Fibroblast of villous mesenchyme (primary cell): ENCODE results near the gene SLC25A19. TPM values are rescaled to one million over a fixed set of nuclear protein-coding genes. Genes with fewer than 3 reads are reported as not detected.
"Not testable (repeated sequence)": the region's sequence is repeated elsewhere in the genome, so short reads cannot be mapped to it uniquely, and the experiment has no call there.

Source experiments
- DNase-seq: peaks from one replicate; pipeline ENCODE4 v3.0.0-alpha.2; 2010; ENCODE audit warnings: low read depth
- H3K4me3 ChIP-seq: 2 replicates; pipeline ENCODE4 v1.5.1; 2011; ENCODE audit warnings: low read depth, mild to moderate bottlenecking, low read length
- total RNA-seq: library from RNA; depleted of rRNA; stranded (reverse); fragments of >200 nt; gene quantifications from 2 replicates; pipeline ENCODE4 v1.2.3, GENCODE V29; 2012
- TF ChIP-seq, protein P1 (sequence below): IDR thresholded peaks from 2 replicates; pipeline ENCODE4 v1.5.1; 2012; ENCODE audit warnings: low read depth, mild to moderate bottlenecking, low read length; ENCODE audit not compliant: insufficient read depth

Gene SLC25A19
- total RNA-seq, 1 donor = 7.8 TPM

DNA sequence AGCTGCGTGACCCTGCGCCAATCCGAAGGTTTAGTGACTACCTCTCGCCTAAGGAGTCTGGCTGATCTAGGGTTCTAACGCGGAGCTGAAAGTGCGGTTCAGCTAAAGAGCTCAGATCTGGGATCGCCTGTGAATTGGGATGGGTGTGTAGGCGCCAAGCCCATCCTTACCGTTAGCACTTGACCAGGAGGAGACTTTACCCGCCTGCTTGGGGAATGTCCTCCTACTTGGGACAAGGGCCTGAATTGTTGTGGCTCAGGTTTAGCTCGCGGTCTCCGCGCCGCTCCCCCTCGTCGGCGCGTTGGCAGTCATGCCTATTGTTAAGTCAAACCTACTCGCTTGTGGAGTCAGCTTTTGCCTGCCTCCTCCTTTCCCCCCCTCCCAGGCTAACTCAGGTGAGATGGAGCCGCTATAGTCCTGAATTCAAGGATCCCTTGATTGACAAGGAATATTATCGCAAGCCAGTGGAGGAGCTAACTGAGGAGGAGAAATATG lies 27.1 kb downstream of the SLC25A19 start:
- TF ChIP-seq, protein P1, sequence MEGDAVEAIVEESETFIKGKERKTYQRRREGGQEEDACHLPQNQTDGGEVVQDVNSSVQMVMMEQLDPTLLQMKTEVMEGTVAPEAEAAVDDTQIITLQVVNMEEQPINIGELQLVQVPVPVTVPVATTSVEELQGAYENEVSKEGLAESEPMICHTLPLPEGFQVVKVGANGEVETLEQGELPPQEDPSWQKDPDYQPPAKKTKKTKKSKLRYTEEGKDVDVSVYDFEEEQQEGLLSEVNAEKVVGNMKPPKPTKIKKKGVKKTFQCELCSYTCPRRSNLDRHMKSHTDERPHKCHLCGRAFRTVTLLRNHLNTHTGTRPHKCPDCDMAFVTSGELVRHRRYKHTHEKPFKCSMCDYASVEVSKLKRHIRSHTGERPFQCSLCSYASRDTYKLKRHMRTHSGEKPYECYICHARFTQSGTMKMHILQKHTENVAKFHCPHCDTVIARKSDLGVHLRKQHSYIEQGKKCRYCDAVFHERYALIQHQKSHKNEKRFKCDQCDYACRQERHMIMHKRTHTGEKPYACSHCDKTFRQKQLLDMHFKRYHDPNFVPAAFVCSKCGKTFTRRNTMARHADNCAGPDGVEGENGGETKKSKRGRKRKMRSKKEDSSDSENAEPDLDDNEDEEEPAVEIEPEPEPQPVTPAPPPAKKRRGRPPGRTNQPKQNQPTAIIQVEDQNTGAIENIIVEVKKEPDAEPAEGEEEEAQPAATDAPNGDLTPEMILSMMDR = no peak

DNA sequence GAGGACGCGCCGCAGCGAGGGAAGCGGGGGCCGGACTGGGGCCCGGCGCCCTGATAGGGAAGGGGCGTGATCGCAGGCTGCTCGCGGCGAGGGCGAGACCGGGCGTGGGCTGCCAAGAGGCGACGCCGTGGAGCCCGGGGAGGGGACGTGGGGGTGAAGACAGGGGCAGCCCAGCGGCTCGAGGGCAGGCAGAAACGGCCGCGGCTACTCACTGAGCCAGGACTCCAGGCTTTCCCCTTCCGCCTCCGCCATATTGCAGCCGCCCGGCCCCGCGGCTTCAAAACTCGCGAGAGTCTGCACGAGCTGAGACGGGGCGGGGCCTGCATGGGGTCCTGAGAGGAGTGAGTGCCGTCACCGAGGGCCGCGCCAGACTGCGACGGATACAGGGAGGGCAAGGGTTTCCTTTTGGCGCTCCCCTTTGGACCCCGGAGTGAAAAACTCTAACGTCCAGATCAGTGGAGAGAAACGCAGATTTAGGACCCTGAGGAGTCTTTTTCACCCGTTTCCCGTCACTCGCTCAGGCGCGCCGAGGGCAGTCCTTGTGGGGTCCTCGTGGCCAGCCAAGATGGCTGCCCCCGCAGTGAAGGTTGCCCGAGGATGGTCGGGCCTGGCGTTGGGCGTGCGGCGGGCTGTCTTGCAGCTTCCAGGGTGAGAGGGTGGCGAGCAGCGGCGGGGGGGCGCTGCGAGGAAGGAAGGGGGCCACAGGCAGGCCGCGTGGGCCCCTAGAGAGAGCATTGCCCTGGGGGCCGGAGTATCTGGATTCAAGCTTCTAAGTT lies 27.7 kb downstream of the SLC25A19 start, which contains the start of the genes GGA3 and MRPS7:
GGA3 (minus strand) TSS at position 271 of the 776 bp plus-strand sequence; CDS start at position 252, 19 bp downstream.
MRPS7 (plus strand) TSS at position 544 of the 776 bp plus-strand sequence; CDS start at position 566, 22 bp downstream.
- peak; percentile 94 for DNase-seq
- TF ChIP-seq, protein P1 = no peak
- peak within 1 kb of the TSS; percentile 96 for H3K4me3 ChIP-seq

More for the DNA sequence above, 27.1 kb downstream of the SLC25A19 start:
- no peak for DNase-seq
- H3K4me3 ChIP-seq = peak overlapping the region; percentile 96

- H3K4me3 ChIP-seq = peak overlapping the region; percentile 96
- DNase-seq = no peak
- TF ChIP-seq, protein P1 = no peak
Observed at GRCh38 chr17:75260641-75261335, 28.4 kb downstream of the SLC25A19 start.

- not testable (repeated sequence) for DNase-seq, H3K4me3 ChIP-seq
Observed at GRCh38 chr17:75257228-75257627, 32.0 kb downstream of the SLC25A19 start.

- not testable (repeated sequence) for H3K4me3 ChIP-seq
- DNase-seq = peak; percentile 64
Observed at GRCh38 chr17:75255954-75256698, 33.1 kb downstream of the SLC25A19 start.

DNA sequence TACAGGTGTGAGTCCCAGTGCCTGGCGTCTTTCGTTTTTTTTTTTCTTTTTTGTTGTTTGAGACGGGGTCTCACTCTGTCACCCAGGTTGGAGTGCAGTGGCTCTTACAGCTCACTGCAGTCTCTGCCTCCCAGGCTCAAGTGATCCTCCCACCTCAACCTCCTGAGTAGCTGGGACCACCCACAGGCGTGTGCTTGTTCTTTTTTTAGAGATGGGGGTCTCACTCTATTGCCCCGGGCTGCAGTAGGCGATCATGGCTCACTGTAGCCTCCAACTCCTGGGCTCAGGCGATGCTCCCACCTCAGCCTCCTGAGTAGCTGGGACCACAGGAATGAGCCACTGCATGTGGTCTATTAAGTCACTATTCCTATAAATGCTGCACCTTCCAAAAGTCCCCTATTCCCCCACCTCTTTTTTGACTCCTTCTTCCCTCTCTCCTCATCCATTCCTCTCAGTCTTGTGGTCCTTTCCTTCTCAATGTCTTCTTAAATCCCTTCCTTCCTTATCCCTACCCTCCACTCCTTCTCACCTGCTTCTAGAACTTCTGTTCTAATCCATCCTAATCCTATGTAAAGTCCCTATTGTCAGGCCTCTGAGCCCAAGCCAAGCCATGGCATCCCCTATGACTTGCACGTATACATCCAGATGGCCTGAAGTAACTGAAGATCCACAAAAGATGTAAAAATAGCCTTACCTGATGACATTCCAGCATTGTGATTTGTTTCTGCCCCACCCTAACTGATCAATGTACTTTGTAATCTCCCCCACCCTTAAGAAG lies 37.0 kb downstream of the SLC25A19 start:
- no peak for DNase-seq
- H3K4me3 ChIP-seq = no peak overlapping the region
- TF ChIP-seq, protein P1 = no peak

DNA sequence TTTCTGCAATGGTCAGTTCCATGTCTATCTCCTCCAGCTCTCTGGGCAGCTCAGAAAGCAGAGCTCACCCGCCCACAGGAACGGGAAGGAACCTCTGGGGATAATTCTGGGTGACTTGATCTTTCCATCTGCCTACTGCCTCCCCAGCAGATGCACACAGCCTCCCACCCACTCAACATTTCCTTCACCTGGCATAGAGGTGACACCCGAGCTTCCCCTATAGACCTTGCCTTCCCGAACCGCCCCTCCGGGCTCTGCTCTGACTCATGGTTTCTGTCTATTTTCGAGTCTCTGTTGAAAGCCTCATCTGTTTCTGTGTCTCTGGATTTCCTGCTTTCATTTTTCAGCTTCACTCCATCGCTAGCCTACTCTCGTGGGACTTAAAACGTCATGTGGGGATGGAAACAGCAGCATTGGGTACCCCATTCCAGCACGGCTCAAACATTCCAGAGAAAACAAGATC lies 39.2 kb downstream of the SLC25A19 start:
- peak; percentile 83 for DNase-seq
- peak overlapping the region; percentile 53 for H3K4me3 ChIP-seq
- TF ChIP-seq, protein P1 = no peak
